Measurements from ENCODE around the gene ZNF32.

The ZNF32 gene, protein sequence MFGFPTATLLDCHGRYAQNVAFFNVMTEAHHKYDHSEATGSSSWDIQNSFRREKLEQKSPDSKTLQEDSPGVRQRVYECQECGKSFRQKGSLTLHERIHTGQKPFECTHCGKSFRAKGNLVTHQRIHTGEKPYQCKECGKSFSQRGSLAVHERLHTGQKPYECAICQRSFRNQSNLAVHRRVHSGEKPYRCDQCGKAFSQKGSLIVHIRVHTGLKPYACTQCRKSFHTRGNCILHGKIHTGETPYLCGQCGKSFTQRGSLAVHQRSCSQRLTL

DNA sequence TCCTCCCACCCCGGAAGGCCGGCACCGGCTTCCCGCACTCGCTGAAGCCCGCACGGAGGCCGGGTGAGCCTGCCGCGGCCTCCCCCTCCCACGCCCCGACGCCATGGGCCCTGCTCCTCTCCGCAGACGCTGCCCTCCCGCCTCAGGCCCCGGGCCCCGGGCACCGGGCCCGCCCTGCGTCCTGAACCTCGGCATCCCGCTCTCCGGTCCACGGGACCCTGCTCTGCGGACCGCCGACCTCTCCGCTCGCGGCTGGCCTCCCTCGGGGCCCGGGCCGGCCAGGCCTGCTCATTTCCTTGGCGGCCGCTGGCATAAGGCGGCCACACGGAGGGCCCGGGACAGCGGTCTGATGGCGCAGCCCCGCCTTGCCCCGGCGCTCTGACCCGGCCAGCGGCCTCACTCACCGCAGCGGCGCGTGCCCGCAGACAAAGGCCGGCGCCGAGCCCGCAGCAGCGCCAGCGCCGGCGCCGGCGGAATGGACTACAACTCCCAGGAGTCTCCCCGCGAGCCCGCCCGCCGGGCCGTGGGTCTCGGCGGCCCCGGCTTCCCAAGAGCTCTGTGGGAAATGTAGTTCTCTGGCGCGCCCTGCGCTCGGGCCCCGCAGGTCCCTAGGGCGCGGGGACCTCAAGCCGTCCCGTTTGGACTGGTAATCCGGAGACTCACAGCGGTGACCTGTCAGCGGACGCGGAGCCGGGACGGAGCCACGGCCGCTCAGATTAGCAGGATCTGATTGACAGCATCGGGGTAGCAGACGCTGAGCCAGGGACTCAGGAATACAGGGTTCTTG is at the start of gene ZNF32:
Gene ZNF32, minus strand, starts transcription at position 484 of the 787 bp plus-strand sequence. CDS start 2,748 bp downstream, outside the sequence.
- DNase-seq (ENCODE audit: low read depth): peak; percentile 47

DNA sequence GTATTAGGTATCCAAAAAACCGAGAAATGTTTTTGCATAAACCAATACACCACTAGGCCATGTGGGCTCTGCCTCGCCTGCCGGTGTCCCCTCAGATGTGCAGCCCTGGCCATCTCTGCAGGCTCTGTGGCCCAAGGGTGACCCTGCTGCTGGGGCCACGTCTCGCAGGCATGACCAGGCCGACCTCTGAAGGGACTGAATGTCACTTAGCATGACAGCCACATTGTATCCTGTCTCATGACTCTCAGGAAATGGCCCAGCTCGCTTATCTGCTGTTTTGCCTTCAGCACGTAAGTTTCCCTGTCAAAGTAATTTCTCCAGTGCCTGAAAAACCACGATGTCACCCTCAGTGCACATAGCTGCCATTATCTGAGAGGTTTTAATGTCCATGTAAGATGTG is 49.5 kb upstream of the ZNF32 start:
- DNase-seq (ENCODE audit: low read depth): no peak

DNA sequence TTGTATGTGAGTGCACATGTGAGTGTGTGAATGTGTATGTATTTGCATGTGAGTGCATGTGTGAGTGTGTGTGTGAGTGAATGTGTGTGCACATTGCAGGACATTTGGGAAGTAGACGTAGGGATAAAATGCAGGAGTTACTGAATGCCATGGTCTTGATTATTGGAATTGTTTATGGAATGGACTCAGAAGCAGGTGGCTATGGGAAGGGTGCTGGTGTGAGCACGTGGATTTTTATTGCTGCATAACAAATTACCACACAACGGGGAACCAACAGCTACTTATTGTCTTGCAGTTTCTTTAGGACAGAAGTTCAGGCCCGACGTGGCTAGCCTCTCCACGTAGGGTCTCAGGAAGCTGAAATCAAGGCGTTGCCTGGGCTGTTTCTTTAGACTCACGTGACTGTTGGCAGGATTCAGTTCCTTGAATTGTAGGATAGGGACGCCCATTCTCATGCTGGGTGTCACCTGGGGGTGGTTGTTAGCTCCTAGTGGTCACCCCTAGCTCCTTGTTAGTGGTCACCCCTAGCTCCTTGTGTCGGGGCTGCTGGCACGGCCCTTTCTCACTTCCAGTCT is 48.3 kb upstream of the ZNF32 start:
- DNase-seq (ENCODE audit: low read depth): no peak

DNA sequence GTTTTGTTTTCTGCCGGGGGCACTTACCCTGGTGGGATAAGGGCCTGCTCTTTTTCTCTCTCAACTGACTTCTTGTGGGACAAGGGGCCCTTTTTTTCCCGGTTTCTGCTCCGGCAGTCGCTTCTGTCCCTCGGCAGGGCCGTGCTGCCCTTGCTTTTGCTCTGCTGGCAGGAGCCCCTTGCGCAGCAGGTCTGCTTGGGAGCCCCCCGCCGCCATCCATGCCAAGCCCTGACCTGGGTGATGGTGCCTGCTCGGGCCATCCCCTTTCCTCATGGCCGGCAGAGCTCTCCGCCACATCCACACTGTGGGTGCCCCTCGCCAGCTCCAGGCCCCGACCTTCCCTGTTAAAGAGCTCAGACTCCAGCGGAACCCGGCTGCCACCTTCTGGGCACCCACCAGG is 47.0 kb upstream of the ZNF32 start:
- DNase-seq (ENCODE audit: low read depth): no peak

DNA sequence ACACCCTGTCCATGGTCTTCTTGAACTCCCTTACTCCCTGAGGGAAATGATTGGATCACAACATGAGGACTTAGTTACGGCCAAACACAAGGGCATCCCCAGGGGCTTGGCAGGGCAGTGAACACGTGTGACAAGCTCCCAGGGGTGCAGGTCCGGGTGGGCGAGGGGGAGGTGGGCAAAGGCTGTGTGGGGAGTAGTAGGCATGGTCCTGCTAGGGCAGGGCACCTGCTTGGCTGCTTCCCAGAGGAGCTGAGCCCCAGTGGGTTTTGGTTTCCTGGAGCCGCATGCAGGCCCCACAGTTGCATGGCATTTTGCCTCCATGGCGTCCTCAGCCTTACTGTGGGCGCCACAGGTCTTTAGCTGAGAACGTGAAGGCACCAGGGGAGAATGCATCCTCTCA is 46.6 kb upstream of the ZNF32 start:
- no peak for DNase-seq (ENCODE audit: low read depth)

DNA sequence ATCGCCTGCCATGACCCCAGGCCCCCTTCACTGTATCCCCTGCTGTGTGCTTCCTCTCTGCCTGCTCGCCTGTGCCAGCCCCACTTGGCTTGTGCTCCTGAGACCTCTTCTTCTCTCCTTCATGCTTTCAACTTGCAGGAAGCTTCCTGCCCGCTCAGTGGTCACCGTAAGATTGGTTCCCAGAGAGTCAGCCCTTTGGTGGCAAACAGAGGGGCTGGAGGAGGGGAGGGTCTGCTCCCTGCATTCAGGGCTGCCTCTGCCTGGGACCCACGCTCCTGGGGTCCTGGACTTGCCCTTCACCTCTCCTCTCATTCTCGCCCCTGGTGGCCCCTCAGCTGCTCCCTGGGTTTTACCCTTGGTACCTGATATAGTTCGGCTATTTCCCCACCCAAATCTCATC is 45.8 kb upstream of the ZNF32 start:
- no peak for DNase-seq (ENCODE audit: low read depth)

DNA sequence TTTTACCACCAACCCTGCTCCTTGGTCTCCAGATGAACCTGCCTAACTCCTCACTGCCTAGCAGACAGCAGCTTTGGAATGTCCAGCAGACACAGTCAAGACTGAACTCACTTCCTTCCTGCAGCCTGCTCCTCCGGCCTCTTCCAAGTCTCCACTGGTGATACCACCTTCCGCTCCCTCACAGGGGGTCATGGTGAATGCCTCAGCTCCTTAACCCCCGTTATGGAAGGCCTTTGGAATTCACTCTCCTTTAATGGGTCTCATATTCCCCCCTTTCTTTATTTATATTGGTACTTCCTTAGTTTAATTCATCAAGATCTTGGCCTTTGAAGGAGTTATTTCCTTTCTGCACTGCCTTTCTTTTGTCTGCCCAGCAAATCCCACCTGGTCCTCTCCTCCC is 44.9 kb upstream of the ZNF32 start:
- no peak for DNase-seq (ENCODE audit: low read depth)

DNA sequence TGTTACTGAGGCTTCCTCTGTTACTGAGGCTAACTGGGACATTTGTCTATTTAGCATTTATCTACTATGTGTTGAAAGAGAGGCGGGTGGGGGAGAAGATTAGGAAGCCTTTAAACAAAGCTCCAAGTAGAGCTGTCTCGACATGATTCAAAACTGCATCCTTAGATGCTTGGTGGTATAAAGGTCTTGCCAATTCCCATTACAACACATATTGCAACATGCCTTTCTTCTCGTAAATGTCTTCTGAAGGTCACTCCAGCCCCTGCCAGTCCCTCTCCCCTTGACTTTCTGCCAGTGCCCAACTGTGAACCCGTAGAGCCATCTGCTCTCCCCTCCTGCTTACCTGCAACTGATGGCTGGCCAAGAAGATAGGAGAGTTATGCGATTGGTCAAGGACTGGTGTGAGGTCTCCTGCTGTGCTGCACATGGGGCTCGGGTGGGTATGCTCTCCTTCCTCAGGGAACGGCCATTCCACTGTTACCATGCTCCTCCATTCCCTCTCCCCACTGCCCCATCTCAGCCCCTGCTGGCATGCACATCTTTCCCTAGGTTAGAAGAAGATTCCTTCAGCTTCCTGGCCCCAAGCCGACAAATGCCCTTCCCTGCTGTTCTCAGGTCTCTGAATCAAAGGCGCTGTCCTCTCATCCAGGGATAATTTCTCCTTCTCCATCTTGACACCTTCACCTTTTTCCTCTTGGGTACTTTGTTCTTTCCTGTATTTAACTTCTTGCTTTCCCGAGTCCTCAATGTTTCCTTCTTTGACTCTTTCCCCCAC is 43.6 kb upstream of the ZNF32 start:
- no peak for DNase-seq (ENCODE audit: low read depth)

DNA sequence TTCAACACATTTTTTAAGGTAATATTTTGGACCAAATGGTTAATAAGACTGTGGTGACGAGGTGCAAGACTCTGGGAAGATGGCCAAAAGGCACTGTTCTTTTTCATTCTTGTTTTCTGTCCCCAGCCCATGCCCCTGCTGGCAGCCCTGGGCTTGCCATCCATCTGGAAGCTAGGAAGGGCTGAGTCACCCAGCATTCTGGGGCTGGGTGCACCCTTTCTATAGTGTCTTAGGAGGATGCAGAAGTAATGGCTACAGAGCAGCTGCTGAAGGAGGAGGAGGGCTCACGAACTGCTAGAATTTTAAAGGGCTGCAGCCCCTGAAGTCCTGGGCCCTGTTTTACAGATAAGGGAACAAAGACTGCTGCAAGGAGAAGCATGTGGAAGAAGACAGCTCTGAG is 42.8 kb upstream of the ZNF32 start:
- DNase-seq (ENCODE audit: low read depth): no peak

DNA sequence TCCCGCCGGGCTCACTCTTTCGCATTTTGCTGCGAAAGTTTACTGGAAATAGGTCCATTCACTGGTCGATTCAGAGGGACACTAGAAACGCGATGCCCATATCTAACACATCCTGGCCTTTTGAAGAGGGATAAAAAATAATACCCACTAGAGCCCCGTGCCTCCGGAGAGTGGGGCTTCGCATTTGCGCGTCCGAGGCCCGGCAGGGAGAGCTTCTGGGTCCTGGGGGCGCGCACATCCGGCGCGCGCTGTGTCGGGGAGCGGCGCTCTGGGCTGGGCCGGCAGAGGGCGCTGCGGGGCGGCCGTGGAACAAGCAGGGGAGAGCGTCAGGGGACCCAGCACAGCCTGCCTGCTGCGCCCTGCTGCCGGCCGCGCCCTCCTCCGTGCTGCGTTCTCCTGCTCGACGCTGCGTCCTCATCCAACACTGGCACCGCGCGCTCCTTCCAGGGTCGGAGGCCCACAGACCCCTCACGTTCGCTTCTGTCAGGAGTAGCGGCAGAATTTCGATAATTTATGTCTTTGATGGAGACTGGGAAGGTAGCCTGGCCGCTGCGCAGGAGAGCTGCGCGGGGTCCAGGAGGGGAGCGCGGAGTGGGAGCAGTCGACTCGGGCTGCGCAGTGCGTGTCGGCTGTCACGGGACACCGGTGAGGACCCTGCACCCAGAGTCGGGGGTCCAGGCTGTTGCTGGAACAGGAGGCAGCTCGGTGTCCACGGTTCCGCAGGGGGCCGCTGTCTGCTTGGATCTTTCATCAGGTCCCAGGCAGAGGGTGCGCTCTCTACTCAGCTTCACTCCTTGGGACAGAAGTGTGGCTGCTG is 41.5 kb upstream of the ZNF32 start:
- peak; percentile 77 for DNase-seq (ENCODE audit: low read depth)

DNA sequence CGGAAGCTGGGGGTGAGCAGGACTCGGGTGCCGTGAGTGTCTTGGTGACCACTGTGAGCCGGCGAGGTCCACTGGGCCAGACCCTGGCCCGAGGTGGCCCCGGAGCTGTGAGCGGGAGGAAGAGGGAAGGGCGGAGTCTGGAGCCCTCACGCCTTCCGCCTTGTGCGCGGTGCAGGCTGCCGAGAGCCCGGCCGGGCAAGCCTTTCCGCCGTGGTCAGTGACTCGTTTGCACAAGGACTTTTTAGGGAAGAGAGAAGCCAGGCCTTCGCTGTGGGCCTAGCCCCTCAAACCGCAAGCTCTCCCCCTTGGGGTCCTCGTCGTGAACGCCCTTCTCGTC is 40.9 kb upstream of the ZNF32 start:
- DNase-seq (ENCODE audit: low read depth): no peak

DNA sequence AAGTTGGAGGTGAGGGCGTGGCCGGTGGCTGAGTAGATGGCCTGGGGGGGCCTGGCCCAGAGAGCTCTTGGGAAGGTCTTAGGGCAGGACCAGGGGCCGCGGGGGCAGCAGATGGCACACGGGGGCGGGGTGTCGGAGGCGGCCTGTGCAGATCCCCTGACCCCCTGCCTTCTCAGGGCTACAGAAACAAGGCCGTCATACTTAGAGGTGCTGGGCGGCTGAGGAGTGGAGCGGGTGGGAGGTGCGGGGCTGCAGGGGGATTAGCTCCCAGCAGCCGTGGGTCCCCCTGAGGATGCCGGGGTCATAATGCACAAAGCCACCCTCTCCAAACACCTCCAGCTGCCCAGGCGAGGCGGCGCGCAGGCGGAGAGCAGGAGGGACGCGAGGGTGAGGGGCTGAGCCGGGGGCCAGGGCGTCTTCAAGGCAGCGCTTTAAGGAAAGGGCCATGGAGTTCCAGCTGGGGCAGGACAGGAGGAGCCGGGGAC is 40.4 kb upstream of the ZNF32 start:
- DNase-seq (ENCODE audit: low read depth): no peak

DNA sequence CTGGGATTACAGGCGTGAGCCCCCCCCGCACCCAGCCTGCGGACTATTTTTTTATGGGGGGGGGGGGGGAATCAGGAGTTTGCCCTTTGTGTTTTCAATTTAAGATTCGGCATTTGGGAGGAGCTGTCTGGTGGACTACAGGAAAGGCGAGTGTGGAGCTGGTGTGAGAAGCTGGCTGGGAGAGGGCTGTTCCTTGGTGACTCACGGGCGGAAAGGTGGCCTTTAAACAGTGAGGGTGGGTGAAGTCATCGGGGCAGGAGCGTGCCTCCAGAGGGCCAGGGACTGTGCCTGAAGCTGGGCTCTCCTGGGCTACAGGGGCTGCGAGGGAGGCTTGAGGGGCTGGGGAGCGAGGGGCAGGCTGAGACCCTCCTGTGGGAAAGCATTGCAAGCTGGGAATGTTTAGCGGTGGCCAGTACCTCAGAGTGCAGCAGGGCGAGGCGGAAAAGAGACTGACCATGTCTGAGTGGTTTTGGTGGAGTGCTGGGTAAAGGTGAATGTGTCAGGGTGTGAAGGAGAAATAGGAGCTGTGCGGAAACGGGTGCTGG is 39.7 kb upstream of the ZNF32 start:
- no peak for DNase-seq (ENCODE audit: low read depth)

DNA sequence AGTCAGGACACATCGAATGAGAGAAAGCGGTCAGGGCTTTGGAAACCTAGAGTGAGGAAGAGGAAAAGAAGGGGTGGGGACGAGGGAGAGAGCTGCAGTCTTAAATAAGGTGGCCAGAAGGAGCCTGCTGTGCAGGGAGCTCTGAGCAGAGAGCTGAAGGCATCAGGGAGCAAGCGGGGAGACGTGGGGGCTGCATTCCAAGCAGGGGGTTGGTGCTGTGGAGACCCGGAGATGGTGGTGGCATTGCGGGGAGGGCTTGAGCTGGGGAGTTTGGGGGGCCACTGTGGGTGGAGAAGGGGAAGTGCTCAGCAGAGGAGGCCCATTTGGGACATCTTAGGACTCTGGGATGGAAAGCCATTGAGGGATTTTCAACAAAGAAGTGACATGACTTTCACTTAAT is 38.7 kb upstream of the ZNF32 start:
- no peak for DNase-seq (ENCODE audit: low read depth)

DNA sequence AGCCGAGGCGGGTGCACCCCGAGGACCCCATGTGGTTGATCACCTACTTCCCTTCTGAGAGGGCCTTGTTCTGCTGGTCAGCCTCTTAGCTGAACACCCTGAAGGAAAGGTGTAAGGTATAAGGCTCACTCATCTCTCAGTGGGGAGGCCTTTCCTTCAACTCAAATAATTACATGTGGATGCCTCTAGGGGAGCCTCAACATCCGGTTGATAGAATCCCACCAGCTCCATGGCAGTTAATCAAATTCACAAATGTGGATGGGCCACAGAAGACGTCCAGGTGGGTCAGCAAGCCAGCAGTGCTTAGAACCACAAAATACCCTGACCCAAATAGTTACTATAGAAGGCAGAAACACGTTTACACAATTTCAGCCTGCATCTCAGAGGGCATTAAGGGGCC is 37.7 kb upstream of the ZNF32 start:
- DNase-seq (ENCODE audit: low read depth): no peak

DNA sequence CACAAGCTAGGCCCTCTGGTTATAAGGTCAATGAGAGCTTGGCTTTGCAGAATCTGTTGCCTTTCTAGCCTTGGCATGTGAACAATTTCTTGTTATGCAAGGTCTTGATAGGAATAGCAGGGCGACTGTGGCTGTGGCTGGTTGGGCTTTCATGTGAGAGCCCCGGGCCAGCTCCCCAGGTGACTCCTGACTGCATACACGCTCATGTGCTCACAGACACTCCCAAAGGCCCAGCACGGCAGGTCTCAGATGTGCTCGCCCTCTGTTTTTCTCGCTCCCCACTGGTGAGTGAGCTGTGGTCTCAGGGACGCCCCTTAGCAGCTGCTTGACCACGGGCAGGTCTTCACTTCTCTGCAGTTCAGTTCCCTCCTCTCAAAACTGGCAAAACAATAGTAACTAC is 37.1 kb upstream of the ZNF32 start:
- DNase-seq (ENCODE audit: low read depth): no peak

DNA sequence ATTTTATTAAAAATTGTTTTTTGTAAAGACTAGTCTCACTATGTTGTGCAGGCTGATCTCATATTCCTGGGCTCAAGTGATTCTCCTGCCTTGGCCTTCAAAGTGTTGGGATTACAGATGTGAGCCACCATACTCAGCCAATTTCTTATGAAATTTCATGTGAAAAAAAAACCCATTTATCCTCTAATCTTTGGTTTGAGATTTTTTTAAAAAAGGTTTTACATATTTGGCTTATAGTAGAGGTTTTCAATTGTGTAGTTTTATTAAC is 35.5 kb upstream of the ZNF32 start:
- DNase-seq (ENCODE audit: low read depth): no peak

DNA sequence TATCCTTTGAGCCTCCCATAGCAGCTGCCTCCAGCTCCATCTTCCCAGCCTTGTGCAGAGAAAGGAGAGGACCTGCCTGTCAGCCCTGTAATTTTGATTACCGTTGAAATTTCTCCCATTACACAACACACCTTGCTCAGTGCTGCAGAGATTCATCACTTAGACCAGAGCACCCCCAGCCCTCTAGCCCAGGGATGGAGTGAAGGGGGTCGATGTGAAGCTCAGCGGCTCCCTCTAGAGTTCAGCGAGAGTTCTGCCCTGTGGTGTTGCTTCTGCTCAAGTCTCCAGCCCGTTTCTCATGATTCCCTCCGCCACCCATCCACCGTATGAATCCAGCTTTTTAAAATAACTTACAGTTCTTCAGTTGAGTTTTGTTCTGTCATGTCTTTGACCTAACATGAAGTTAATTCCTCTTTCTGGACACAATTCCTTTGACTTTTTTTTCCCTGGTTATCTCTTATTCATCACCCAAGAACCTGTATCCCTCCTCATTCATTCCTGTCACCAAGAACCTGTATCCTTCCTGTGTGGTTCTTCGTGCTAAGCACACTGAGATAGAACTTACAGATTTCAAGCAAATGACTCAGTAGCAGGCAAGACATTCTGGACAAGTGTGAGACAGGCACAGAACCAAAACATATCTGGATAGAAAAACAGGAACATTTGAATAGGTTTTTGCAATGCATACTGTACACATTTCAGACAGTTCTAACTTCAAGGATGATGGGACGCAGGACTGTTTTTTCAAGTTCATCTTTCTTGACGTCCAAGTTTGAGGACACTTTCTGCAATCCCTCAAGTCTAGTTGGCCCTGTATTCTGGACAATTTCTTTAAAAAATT is 35.0 kb upstream of the ZNF32 start:
- no peak for DNase-seq (ENCODE audit: low read depth)

DNA sequence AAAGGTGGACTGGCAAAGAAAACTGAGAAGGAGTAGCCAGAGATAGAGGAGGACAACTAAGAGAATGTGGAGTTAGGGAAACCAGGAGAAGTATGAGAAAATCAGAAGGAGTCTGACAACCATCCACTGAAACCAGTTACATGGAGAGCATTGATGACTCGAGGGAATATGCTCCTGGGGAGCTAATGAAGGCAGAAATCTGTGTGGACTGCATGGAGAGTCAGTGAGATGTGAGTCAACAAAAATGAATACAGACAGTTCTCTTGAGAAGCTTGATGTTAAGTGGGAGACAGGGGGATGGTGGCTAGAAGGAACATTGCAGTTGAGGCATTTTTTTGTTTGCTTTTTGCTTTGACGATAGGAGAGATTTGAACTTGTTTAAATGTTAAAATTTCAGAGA is 34.3 kb upstream of the ZNF32 start:
- DNase-seq (ENCODE audit: low read depth): no peak

DNA sequence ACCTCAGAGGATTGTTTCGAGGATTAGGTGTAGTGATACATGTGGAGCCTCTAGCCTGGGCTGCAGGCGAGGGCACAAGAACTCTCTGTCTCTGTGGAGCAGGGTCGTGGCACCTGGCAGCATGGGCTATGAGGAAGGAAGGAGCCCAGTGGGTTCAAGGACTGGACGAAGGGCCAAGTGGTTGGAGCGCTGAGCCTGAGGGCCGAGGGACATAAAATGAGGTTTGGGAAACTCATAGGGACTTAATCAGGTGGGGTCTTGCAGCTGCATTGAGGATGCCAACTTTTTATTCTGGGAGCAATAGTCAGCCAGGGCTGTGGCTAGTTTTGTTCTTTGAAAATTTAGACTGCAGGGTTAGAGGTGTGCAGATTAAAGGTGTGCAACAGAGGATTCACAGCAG is 33.0 kb upstream of the ZNF32 start:
- no peak for DNase-seq (ENCODE audit: low read depth)

DNA sequence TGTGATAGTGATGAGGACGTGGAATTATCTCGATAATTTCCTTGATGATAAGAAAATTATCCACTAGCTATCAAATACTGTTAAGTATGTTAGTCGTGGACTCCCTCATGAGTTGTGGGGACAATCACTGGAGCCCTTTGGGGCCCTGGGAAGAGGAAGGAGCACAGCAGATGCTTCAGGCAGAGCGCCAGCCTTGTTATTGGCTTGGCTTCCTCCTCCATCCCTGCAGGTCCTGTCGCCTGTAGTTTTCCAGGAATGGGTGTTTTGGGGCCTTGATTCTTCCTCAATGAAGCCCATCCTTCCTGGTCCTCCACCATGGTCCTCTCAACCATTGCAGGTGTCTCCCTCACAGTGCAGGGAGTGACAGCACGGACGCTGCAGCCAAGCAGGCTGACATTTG is 32.5 kb upstream of the ZNF32 start:
- DNase-seq (ENCODE audit: low read depth): no peak
